EH (cell line): ENCODE data around the gene RNF214.
"Not testable (repeated sequence)": the region's sequence is repeated elsewhere in the genome, so short reads cannot be mapped to it uniquely, and the experiment has no call there.

Experiments used
- DNase-seq: peaks from one replicate; pipeline ENCODE4 v3.0.0-alpha.2; 2015; ENCODE audit warnings: low read depth

RNF214 gene

GRCh38 chr11:117315285-117316196 lies 83.1 kb downstream of the RNF214 start:
- peak; percentile 34 for DNase-seq

GRCh38 chr11:117316197-117316961 lies 83.9 kb downstream of the RNF214 start, which contains the start of gene BACE1:
Gene BACE1 (minus strand): TSS chr11:117316256. CDS start chr11:117315795, 461 bp downstream.
- peak; percentile 90 for DNase-seq

GRCh38 chr11:117318738-117319137 lies 86.3 kb downstream of the RNF214 start:
- DNase-seq: no peak

- peak; percentile 78 for DNase-seq
Measured at GRCh38 chr11:117319214-117319840, 86.9 kb downstream of the RNF214 start.

- DNase-seq: not testable (repeated sequence)
Measured at GRCh38 chr11:117327255-117327566, 94.7 kb downstream of the RNF214 start.

- peak; percentile 98 for DNase-seq
Measured at GRCh38 chr11:117327567-117328374, 95.3 kb downstream of the RNF214 start, which contains the start of gene CEP164. Gene CEP164 (plus strand): TSS chr11:117327854. CDS start chr11:117338587, 10,733 bp downstream.

GRCh38 chr11:117328375-117329010 lies 96.0 kb downstream of the RNF214 start:
- DNase-seq: peak; percentile 62

GRCh38 chr11:117332843-117333242 lies 100.4 kb downstream of the RNF214 start:
- no peak for DNase-seq

GRCh38 chr11:117333917-117334316 lies 101.4 kb downstream of the RNF214 start:
- DNase-seq: no peak

- no peak for DNase-seq
Measured at GRCh38 chr11:117334896-117335295, 102.4 kb downstream of the RNF214 start.

- no peak for DNase-seq
Measured at GRCh38 chr11:117335399-117335798, 102.9 kb downstream of the RNF214 start.
